Measurements from ENCODE around the gene SDHAF2.
"Not testable (repeated sequence)": the region's sequence is repeated elsewhere in the genome, so short reads cannot be mapped to it uniquely, and the experiment has no call there.

The SDHAF2 gene

GRCh38 chr11:61429691-61430582, at the start of gene SDHAF2, which contains the start of gene CPSF7:
Gene SDHAF2 (plus strand): TSS chr11:61430124. CDS start chr11:61430147, 23 bp downstream.
Gene CPSF7 (minus strand): TSS chr11:61429975. CDS start chr11:61429235, 740 bp downstream.
- peak; percentile 95 for ATAC-seq

GRCh38 chr11:61380884-61381283, 49.0 kb upstream of the SDHAF2 start:
- no peak for DNase-seq
- no peak for ATAC-seq

More at GRCh38 chr11:61429691-61430582, at the start of gene SDHAF2, which contains the start of gene CPSF7:
- DNase-seq = peak; percentile 99

- not testable (repeated sequence) for DNase-seq, ATAC-seq
Measured at GRCh38 chr11:61383859-61384258, 46.1 kb upstream of the SDHAF2 start.

GRCh38 chr11:61384271-61385242, 45.4 kb upstream of the SDHAF2 start:
- no peak for DNase-seq
- ATAC-seq = no peak

DNA sequence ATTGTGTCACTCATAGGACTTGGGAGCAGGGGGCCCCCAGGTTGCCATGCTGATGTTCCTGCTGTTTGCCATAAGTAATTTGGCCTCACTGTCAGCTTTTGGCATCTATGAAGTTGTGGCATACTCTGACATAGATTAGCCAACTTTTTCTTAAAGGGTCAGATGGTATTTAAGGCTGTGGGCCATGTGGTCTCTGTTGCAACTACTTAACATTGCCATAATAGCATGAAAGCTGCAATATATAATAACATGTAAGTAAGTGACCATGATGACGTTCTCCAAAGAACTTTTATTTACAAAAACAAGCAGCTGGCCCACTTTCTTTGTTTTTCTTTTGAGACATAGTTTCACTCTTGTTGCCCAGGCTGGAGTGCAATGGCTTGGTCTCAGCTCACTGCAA, 39.8 kb upstream of the SDHAF2 start:
- ATAC-seq (no peak), DNase-seq (no peak)

- DNase-seq (peak; percentile 12), ATAC-seq (peak; percentile 30)
Measured at GRCh38 chr11:61392981-61393595, 36.8 kb upstream of the SDHAF2 start.

GRCh38 chr11:61401173-61401572, 28.8 kb upstream of the SDHAF2 start:
- no peak for ATAC-seq
- DNase-seq = no peak

DNA sequence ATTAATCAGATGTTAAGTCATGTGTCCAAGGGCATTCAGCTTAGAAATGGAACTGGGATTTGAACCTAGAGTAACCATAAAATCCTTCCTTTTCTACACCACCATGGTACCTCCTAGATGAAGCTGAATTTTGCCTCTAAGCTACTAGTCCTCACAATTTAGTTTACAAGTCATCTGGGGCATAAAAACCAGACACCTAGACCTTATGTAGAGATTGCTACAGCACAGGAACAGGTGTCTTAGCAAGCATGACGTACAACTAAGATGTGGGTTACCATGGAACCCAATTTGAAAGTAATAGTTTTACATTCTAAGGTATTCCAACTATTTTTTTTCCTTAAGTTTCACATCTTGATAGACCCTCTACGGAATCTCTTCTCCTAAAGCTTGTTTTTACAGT, 28.4 kb upstream of the SDHAF2 start:
- no peak for ATAC-seq
- DNase-seq = no peak

DNA sequence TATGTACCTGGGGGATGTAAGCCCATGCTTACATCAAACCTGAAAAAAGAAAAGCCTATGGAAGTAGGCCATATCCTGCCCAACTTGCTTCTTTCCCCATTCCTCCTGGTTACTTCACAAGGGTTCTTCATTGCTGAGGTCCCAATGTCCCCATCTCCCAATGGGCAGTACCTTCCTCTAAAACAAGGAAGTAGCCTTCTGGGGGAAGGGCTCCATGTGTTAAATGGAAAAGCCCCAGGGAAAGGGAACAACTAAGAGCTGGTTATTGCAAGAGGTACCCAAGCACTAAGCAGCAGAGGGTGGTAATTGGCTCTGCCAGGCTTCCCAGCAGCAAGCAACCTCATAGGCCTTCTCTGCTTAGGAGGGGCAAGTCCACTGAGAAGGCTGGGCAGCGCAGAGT, 26.3 kb upstream of the SDHAF2 start:
- DNase-seq (no peak), ATAC-seq (no peak)

DNA sequence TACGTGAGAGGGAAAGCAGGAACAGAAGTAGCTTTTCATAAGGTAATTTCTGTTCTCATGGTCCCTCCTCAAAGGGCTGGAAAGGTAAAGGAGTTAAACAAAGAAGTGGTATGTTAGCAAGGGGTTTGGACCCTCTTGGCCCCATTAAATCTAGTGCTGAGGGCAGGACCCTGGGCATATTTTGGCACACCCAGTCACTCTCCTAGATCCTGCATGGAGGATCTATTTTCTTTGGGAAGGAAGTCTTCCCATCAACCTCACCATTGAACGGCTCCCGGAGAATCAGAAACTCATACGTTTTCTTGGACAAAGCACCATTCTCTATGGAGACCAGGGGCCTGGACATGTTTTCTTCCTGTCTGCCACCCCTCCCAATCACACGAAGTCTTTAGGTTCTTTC, 25.8 kb upstream of the SDHAF2 start:
- no peak for ATAC-seq

DNA sequence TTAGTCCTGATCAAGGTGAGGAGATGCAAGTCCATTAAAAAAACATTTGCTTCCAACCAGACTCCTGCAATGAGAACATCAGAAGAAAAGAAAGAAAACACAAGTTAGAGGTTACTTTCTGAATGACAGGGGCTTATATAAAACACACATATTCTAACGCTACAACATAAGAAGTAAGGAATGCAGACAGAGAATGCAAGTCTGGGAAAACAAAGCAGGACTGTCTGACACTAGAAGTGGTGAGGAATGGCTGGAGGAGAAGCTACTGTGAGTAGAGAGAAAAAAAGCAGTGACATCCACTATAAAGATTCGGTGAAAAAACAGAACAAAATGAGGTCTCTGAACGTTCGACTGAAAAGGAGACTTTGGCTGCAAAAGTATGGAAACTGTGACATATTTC, 25.3 kb upstream of the SDHAF2 start:
- DNase-seq (no peak), ATAC-seq (no peak)

More for the DNA sequence above, 25.8 kb upstream of the SDHAF2 start:
- no peak for DNase-seq

GRCh38 chr11:61406067-61406466, 23.9 kb upstream of the SDHAF2 start:
- DNase-seq (no peak), ATAC-seq (no peak)

DNA sequence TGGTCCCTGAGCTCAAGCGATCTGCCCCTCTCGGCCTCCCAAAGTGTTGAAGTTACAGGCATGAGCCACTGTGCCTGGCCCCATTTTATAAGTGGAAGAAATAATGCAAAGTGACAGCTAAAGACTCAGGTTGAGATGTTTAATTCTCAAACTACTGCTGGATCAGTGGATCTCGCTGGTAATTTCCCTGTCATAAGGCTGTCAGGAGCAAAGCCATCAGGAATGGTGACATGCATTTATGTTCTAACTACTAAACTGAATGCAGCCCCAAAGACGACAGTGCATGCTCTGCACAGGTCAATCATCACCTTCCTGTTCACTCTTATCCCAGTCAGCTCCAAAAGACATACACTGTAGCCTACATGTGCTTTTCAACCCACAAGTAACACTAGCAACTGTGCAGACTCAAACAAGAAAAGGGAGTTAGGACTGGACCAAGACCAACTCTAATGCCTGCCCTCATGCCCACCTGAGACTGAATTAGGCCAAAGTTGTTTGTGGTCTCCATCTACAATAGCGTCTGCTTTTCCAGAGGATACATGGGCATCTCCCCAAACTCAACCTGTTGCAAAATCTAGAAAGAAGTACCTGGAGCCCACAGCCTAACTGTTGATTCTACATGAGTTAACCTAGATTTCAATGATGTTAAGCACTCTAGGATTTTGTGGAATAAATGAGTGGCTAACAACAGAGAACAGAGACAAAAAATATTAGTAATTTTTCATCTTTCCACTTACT, 22.8 kb upstream of the SDHAF2 start:
- DNase-seq (no peak), ATAC-seq (no peak)

GRCh38 chr11:61411589-61411988, 18.3 kb upstream of the SDHAF2 start:
- ATAC-seq (no peak), DNase-seq (no peak)

DNA sequence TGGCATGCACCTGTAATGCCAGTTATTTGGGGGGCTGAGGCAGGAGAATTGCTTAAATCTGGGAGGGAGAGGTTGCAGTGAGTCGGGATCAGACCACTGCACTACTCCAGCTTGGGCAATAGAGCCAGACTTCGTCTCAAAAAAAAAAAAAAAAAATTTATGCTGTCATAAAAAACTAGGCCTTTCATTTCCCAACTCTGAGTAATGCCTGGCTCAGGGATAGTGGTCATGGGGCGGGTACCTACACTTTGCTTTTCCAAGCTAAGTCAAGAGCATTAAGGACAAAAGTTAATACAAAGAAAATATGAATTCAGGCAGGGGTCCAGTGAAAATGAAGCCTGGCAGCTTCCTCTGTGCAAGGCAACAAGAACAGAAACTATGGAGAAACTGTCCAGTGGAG, 16.4 kb upstream of the SDHAF2 start:
- ATAC-seq = no peak
- no peak for DNase-seq

DNA sequence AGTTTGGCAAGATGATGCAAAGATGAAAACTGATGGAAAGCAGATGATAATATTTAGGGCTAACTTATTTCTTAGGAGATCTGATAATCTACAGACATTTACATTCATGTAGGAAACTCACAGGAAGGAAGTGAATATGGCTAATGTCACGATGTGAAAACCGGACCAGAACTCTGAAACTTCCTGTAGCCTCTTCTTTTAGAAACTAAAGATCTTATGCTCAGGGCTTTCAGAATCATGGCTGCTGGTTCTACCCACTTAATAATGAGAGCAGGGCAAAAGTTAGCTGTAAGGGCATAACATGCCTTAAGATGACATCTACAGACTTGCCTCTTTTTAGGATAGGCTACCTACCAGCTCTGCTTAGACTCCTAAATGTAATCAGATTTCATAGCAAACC, 15.4 kb upstream of the SDHAF2 start:
- no peak for DNase-seq
- no peak for ATAC-seq

- ATAC-seq (no peak), DNase-seq (no peak)
Measured at GRCh38 chr11:61415381-61415780, 14.5 kb upstream of the SDHAF2 start.

DNA sequence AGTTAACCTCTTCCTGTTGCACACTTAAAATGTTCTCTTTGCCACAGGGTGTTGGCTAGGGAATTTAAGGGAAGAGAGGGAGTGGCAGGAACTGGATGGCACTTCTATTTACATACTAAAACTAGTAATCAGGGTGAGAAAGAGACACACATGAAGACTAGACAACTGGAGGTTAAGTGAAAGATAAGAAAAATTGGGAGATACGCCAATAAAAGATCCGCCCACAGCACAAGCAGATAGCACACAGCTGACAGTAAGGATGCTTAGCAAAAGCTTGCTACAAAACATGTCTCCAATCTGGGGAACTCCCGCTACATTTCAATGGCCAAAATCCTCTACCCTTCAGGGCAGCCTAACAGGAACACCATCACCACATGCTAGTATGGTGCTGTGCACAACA, 13.0 kb upstream of the SDHAF2 start:
- DNase-seq = no peak
- no peak for ATAC-seq

DNA sequence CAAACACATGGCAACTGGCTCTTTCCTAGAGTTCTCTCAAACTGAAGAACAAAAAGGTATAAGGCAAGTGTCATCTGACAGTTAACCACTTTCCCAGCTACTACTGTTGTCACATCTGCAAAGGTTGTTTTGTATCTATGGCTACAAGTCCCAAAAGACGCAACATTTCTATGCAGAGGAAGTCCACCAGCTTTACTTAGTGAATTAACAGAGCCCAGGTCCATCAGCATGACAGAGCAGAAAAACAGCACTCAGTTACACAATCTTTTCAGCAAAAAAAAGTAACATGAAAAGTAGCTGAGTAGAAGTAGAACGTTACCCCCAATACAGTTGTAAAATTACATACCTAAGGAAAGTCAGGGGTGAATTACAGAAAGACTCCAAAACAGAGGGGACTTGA, 12.3 kb upstream of the SDHAF2 start:
- DNase-seq (no peak), ATAC-seq (no peak)

- ATAC-seq = no peak
- DNase-seq = no peak
Measured at GRCh38 chr11:61418136-61418535, 11.8 kb upstream of the SDHAF2 start.

DNA sequence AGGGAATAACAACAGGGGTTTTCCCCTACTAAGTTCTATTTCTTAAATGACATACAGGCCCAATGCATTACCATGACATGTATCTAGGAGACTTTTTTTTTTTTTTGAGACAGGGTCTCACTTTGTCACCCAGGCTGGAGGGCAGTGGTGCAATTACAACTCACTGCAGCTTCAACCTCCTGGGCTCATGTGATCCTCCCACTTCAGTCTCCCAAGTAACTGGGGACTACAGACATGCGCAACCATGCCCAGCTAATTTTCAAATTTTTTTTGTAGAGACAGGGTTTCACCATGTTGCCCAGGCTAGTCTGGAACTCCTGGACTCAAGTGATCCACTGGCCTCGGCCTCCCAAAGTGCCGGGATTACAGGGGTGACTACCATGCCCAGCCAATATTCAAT, 7.7 kb upstream of the SDHAF2 start:
- DNase-seq (no peak), ATAC-seq (no peak)
